ENCODE results near the gene LILRA6.
"Not testable (repeated sequence)": the region's sequence is repeated elsewhere in the genome, so short reads cannot be mapped to it uniquely, and the experiment has no call there.

LILRA6 gene

GRCh38 chr19:54231077-54231931, 11.3 kb downstream of the LILRA6 start:
- DNase-seq, result peak in 13 of 14 donors; percentile 36 to 87 (median 69)

GRCh38 chr19:54230031-54230430, 12.6 kb downstream of the LILRA6 start:
- no peak for DNase-seq

GRCh38 chr19:54229146-54229545, 13.4 kb downstream of the LILRA6 start:
- DNase-seq, result no peak

GRCh38 chr19:54224619-54225018, 18.0 kb downstream of the LILRA6 start:
- not testable (repeated sequence) for DNase-seq

- DNase-seq, result not testable (repeated sequence)
Observed at GRCh38 chr19:54223937-54224281, 18.7 kb downstream of the LILRA6 start.

GRCh38 chr19:54223277-54223936, 19.2 kb downstream of the LILRA6 start:
- DNase-seq, result not testable (repeated sequence)

GRCh38 chr19:54222474-54223276, 19.9 kb downstream of the LILRA6 start, which contains the start of gene LILRB3:
TSS of gene LILRB3 (minus strand) at chr19:54223007. CDS start at chr19:54222976, 31 bp downstream.
- DNase-seq, result peak in 1 of 14 donors; percentile 7

GRCh38 chr19:54221947-54222346, 20.6 kb downstream of the LILRA6 start:
- DNase-seq, result not testable (repeated sequence)

- not testable (repeated sequence) for DNase-seq
Observed at GRCh38 chr19:54219702-54220101, 22.9 kb downstream of the LILRA6 start.

- no peak for DNase-seq
Observed at GRCh38 chr19:54218960-54219661, 23.5 kb downstream of the LILRA6 start.

GRCh38 chr19:54218259-54218658, 24.3 kb downstream of the LILRA6 start:
- DNase-seq, result no peak

GRCh38 chr19:54217517-54218247, 24.9 kb downstream of the LILRA6 start:
- DNase-seq, result not testable (repeated sequence)

GRCh38 chr19:54216869-54217268, 25.7 kb downstream of the LILRA6 start:
- DNase-seq, result no peak

- DNase-seq, result not testable (repeated sequence)
Observed at GRCh38 chr19:54214734-54215133, 27.9 kb downstream of the LILRA6 start.

GRCh38 chr19:54214217-54214616, 28.4 kb downstream of the LILRA6 start:
- not testable (repeated sequence) for DNase-seq

GRCh38 chr19:54211235-54211634, 31.4 kb downstream of the LILRA6 start:
- no peak for DNase-seq

- DNase-seq, result peak in 11 of 14 donors; percentile 21 to 86 (median 61)
Observed at GRCh38 chr19:54209811-54210494, 32.6 kb downstream of the LILRA6 start.

GRCh38 chr19:54209058-54209810, 33.4 kb downstream of the LILRA6 start:
- DNase-seq, result peak in 9 of 14 donors; percentile 21 to 86 (median 61)

GRCh38 chr19:54208784-54209057, 33.9 kb downstream of the LILRA6 start:
- DNase-seq, result no peak

All from C1 segment of cervical spinal cord (tissue), 14 donors.